Measurements from ENCODE around the gene CCL8. TPM values are rescaled to one million over a fixed set of nuclear protein-coding genes. Genes with fewer than 3 reads are reported as not detected.

Gene CCL8
- total and polyA plus RNA-seq, 2 of the 4 experiments (the other 2 are of a cell fraction): not detected

GRCh38 chr17:34287875-34288274 lies 31.4 kb upstream of the CCL8 start:
- Histone ChIP-seq H3K56ac (ENCODE audit: extremely low read depth, insufficient read depth, low read length) (no peak overlapping the region), H3K23ac (ENCODE audit: low read depth, low read length) (no peak overlapping the region), H3K79me1 (ENCODE audit: low read depth in 1 of 2, low read length in 2 of 2) (no peaks in the 10 kb centered on the region), H3K27ac (ENCODE audit: insufficient read depth, low read length) (no peak overlapping the region), H3K27me3 (ENCODE audit: control insufficient read depth, insufficient read depth, low read length) (peaks cover 11% of the 10 kb centered on the region), H3K4me2 (ENCODE audit: low read depth, low read length) (no peak overlapping the region), H2AK9ac (replicated peaks; ENCODE audit: low read depth, low read length, poor library complexity) (no peak overlapping the region), H2BK20ac (ENCODE audit: low read depth, low read length) (no peak overlapping the region), H3K9me3 (ENCODE audit: control insufficient read depth, insufficient read depth, low read length) (no peaks in the 10 kb centered on the region), H3K4ac (ENCODE audit: low read depth, low read length) (no peak overlapping the region), H4K91ac (ENCODE audit: insufficient read depth, low read depth, low read length) (no peak overlapping the region), H3K18ac (ENCODE audit: low read depth, low read length) (no peak overlapping the region), H2AK5ac (ENCODE audit: low read depth, low read length) (no peak overlapping the region), H3K9me1 (ENCODE audit: insufficient read depth, low read length) (no peaks in the 10 kb centered on the region), H2BK5ac (ENCODE audit: low read depth, low read length, poor library complexity, severe bottlenecking) (no peak overlapping the region), H3K36me3 (ENCODE audit: control insufficient read depth, insufficient read depth, low read length) (no peaks in the 10 kb centered on the region), H2BK15ac (ENCODE audit: low read depth, low read length) (no peak overlapping the region), H3K14ac (replicated peaks; ENCODE audit: low read depth, low read length) (no peak overlapping the region), H3K4me3 (ENCODE audit: insufficient read depth, low read depth, low read length) (no peak overlapping the region), H3K4me1 (ENCODE audit: control insufficient read depth, insufficient read depth, low read length) (no peaks in the 10 kb centered on the region; the same call in 1 of the 2 replicates), H2AFZ (replicated peaks; ENCODE audit: low read length, poor library complexity) (no peak overlapping the region), H4K5ac (ENCODE audit: low read depth, low read length) (no peak overlapping the region), H3K9ac (ENCODE audit: low read depth, low read length) (no peak overlapping the region), H4K20me1 (ENCODE audit: insufficient read depth, low read length) (no peaks in the 10 kb centered on the region), H2BK120ac (ENCODE audit: low read depth, low read length) (no peak overlapping the region), H4K8ac (ENCODE audit: low read depth in 2 of 2, low read length in 2 of 2) (no peak overlapping the region)
- CTCF ChIA-PET: no interaction called here
- intact Hi-C loops (cut with micrococcal nuclease) (no loop called here), in situ Hi-C loops (cut with MboI; ENCODE audit: low sequenced_read_pairs) (no loop called here), dilution Hi-C loops (cut with HindIII; ENCODE audit: low sequenced_read_pairs, unreplicated experiment) (no loop called here)
- WGBS, 2 experiments (ENCODE audit: extremely low coverage in 2 of 2, insufficient read length in 1 of 2): no CpG with 5 or more reads among the region's 2 CpGs
- DNase-seq: no peak
- POLR2A ChIA-PET (ENCODE audit: unreplicated experiment): no interaction called here
- BruUV-seq (replicated peaks): no TSS peak
- TF ChIP-seq FOS (IDR thresholded peaks at IDR 0.05; ENCODE audit: low read depth, low read length) (no peak), NFE2L2 (IDR thresholded peaks at IDR 0.05; ENCODE audit: low read depth, low read length) (no peak), SMC3 (IDR thresholded peaks at IDR 0.05; ENCODE audit: low read depth, low read length) (no peak), ELK1 (IDR thresholded peaks at IDR 0.05; ENCODE audit: borderline replicate concordance, low read depth, low read length) (no peak), MAZ (IDR thresholded peaks at IDR 0.05; ENCODE audit: borderline replicate concordance, low read depth, low read length) (no peak), RFX5 (IDR thresholded peaks at IDR 0.05; ENCODE audit: low read depth, low read length) (no peak), CEBPB (IDR thresholded peaks at IDR 0.05; ENCODE audit: low read depth, low read length) (no peak), RCOR1 (IDR thresholded peaks at IDR 0.05; ENCODE audit: insufficient replicate concordance, low read length) (no peak)
- peak; percentile 11; the same call in 1 of the 2 replicates for ATAC-seq (ENCODE audit: low read depth)

Measured in IMR-90 (cell line).